ENCODE data around the gene FAM174C. TPM values are rescaled to one million over a fixed set of nuclear protein-coding genes. Genes with fewer than 3 reads are reported as not detected.
A peak's percentile ranks its signal among the peaks of the same experiment; 100 is the strongest.

FAM174C gene
- total RNA-seq, 3 donors from 2014 or later = 34.2 to 40.1 (median 39.8) TPM

GRCh38 chr19:1284293-1284978, 9.1 kb downstream of the FAM174C start:
- ATAC-seq = peak; percentile 79
- TF ChIP-seq CTCF (IDR thresholded peaks at IDR 0.05) = no peak
- intact Hi-C loops (cut with DNase I, micrococcal nuclease) = no loop called here

GRCh38 chr19:1284979-1285736, 9.8 kb downstream of the FAM174C start:
- Histone ChIP-seq H3K4me1 (ENCODE audit: low read depth) (peaks cover 40% of the 10 kb centered on the region), H3K4me3 (no peak overlapping the region), H3K36me3 (ENCODE audit: low read depth) (no peaks in the 10 kb centered on the region), H3K9me3 (no peaks in the 10 kb centered on the region)
- intact Hi-C loops (cut with DNase I, micrococcal nuclease) = no loop called here
- ATAC-seq = no peak
- TF ChIP-seq CTCF (IDR thresholded peaks at IDR 0.05) = no peak
- peak in 2 of 3 donors; percentile 52 to 55 for DNase-seq

More at GRCh38 chr19:1284293-1284978, 9.1 kb downstream of the FAM174C start:
- H3K36me3 ChIP-seq (ENCODE audit: low read depth) = no peaks in the 10 kb centered on the region
- DNase-seq = peak; percentile 77 to 84 (median 77)
- H3K9me3 ChIP-seq = no peaks in the 10 kb centered on the region
- peaks cover 39% of the 10 kb centered on the region for H3K4me1 ChIP-seq (ENCODE audit: low read depth)
- H3K4me3 ChIP-seq = no peak overlapping the region

GRCh38 chr19:1285737-1286360, 10.5 kb downstream of the FAM174C start, which contains the start of gene EFNA2:
Gene EFNA2, plus strand, starts transcription at chr19:1285873. Its CDS starts 296 bp downstream, at chr19:1286169.
- ATAC-seq = peak; percentile 12
- Histone ChIP-seq H3K4me1 (ENCODE audit: low read depth) (peaks cover 43% of the 10 kb centered on the region), H3K4me3 (peak within 1 kb of the TSS; percentile 14), H3K9me3 (no peaks in the 10 kb centered on the region), H3K36me3 (ENCODE audit: low read depth) (no peaks in the 10 kb centered on the region)
- no peak for TF ChIP-seq CTCF (IDR thresholded peaks at IDR 0.05)
- intact Hi-C loops (cut with DNase I, micrococcal nuclease) = no loop called here
- peak in 1 of 3 donors; percentile 44 for DNase-seq

GRCh38 chr19:1286487-1287353, 11.4 kb downstream of the FAM174C start:
- TF ChIP-seq CTCF (IDR thresholded peaks at IDR 0.05) = no peak
- ATAC-seq = no peak
- no peaks in the 10 kb centered on the region for H3K9me3 ChIP-seq
- H3K4me3 ChIP-seq = peak overlapping the region; percentile 14
- intact Hi-C loops (cut with DNase I, micrococcal nuclease) = no loop called here
- H3K36me3 ChIP-seq (ENCODE audit: low read depth) = no peaks in the 10 kb centered on the region
- DNase-seq = peak in 2 of 3 donors; percentile 56 to 57
- H3K4me1 ChIP-seq (ENCODE audit: low read depth) = peaks cover 52% of the 10 kb centered on the region

Data from mucosa of descending colon (tissue), 3 donors.